Measurements from ENCODE around the gene ZNF648.
"Not testable (repeated sequence)": the region's sequence is repeated elsewhere in the genome, so short reads cannot be mapped to it uniquely, and the experiment has no call there.

The ZNF648 gene

DNA sequence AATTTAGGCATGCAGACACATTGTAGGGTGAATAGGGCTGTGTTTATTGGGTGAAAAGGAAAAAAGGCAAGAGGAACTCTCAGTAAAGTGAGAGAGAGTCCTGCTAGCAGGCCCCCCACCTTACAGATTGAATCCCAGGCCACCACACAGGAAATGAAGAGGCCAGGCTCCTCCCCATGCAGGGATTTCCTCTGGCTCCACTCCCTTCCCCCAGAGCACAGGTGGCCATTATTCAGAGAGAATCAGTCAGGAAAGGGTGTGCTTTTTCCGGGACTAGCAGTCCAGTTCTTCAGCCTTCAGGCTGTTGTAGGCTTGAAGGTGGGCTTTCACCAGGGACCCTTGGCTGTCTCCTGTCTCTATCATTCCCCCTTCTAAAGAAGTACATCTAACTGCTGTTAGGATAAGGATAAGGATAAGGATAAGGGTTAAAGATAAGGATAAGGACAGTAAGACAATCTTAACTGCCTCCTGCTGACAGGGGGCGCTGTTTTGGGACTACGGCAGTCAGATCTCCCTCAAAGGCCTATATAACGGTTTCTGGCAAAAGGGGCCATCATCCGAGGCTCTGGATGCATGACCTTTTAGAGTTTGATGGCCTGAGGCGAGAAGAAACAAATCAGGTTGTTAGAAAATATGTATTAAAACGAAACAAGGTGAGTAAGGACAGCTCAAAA is 26.3 kb downstream of the ZNF648 start:
- in situ Hi-C loops (cut with HindIII; ENCODE audit: low sequenced_read_pairs): no loop called here

DNA sequence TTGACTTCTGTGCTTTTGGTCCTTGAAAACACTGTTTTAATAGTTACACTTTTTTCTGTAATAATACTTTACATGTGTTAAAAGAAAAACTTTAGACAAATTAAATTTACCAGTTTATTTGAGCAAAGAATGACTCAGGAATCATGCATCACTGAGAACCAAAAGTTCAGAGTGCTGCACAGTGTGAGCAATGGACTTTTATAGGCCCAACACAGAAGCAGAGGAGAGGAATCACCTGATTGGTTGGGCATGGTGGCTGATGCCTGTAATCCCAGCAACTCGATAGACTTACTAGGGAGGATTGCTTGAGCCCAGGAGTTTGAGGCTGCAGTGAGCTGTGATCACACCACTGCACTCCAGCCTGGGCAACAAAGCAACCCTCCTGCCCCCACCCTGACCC is 29.3 kb downstream of the ZNF648 start:
- in situ Hi-C loops (cut with HindIII; ENCODE audit: low sequenced_read_pairs): loop anchor here (5.0 kb wide), 1 partner anchor 55 kb away; no protein-coding TSS in a partner anchor

DNA sequence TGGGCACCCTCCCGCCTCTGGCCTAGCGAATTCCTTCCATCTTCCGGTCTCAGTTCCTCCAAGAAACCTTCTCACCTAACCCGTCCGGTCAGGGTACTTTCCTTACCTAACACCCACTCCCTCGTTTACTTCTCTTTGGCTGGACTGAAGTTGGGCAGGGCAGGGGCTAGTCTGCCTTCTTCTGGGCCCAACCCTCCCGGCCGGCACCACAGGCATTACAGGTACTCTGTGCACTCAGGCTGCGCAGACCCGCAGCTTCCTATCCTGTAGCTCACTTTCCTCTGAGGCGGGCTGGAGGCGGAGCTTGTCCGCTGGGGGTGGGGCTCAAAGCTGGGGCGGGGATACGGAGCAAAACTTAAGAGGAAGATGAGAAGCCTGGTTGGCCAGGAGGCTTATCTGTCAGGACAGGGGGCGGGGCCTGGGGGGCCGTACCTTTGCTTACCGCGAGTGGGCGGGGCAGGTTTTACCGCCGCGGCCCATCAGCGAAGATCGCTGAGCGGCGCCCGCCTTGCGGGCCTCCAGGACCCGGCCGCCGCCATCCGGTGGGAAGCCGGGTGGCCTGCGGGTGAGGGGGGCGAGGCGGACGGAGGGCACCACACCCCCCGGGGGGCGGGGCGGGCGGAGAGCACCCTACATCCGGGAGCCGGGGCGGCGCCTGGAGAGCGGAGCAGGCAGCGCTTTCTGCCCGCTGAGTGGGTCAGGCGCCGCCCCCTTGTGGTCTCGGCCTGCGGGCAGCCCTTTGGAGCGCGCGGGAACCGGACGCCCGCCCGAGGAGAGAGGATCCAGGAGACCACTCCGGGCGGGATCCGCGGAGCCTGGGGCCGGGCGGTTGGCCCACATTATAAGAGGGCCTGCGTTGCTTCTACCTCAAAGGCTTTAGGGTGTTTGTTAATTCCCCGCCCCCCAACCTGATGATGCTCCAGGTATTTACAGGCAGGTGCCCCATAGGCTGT is 31.9 kb downstream of the ZNF648 start:
- in situ Hi-C loops (cut with HindIII; ENCODE audit: low sequenced_read_pairs): loop anchor here (5.0 kb wide), 1 partner anchor 58 kb away; no protein-coding TSS in a partner anchor

DNA sequence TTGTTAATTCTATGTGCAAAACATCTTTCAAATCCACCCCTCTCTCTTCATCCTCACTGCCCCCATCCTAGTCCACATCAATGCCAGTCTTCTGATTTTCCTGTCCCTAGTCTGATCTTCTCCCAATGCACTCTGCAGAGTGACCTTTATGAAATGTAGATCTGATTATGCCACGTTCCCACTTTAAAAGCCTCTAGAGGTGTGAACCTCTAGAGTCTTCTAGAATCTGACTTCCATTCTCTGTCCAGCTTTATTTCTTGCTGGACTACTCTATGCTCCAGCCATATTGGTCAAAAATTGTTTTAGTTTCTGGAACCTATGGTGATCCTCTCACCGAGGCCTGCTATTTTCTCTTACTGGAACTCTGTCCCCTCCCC is 32.5 kb downstream of the ZNF648 start:
- in situ Hi-C loops (cut with HindIII; ENCODE audit: low sequenced_read_pairs): no loop called here

DNA sequence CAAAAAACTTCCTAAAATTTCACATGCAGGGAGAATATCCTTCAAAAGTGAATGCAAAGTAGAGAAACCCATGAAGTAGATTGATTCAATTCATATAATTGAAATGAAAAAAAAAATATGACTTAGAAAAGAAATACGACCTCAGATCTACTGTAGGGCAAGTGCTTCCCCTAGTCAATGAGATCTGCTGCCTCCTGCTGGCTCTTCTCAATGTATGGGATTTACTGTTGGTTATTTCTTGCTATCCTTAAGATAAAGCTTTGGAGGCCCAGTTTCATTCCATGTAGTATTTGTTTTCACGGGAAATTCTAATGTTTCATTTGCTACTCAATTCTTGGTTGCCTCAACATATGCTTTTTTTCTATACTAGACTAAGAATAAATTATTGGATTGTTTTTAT is 46.2 kb downstream of the ZNF648 start:
- in situ Hi-C loops (cut with HindIII; ENCODE audit: low sequenced_read_pairs): no loop called here

DNA sequence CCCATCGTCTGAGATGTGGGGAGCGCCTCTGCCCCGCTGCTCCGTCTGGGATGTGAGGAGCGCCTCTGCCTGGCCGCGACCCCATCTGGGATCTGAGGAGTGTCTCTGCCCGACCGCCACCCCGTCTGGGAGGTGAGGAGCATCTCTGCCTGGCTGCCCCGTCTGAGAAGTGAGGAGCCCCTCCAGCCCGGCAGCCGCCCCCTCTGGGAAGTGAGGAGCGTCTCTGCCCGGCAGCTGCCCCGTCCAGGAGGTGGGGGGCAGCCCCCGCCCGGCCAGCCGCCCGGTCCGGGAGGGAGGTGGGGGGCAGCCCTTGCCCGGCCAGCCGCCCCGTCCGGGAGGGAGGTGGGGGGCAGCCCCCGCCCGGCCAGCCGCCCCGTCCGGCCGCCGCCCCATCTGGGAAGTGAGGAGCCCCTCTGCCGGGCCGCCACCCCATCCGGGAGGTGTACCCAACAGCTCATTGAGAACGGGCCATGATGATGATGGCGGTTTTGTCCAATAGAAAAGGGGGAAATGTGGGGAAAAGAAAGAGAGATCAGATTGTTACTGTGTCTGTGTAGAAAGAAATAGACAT is 50.6 kb downstream of the ZNF648 start:
- in situ Hi-C loops (cut with HindIII; ENCODE audit: low sequenced_read_pairs): not testable (repeated sequence)

DNA sequence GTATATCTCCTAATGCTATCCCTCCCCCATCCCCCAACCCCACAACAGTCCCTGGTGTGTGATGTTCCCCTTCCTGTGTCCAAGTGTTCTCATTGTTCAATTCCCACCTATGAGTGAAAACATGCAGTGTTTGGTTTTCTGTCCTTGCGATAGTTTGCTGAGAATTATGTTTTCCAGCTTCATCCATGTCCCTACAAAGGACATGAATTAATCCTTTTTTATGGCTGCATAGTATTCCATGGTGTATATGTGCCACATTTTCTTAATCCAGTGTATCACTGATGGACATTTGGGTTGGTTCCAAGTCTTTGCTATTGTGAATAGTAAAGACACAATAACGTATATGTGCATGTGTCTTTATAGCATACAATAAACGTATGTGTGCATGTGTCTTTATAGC is 56.1 kb downstream of the ZNF648 start:
- in situ Hi-C loops (cut with HindIII; ENCODE audit: low sequenced_read_pairs): not testable (repeated sequence)

DNA sequence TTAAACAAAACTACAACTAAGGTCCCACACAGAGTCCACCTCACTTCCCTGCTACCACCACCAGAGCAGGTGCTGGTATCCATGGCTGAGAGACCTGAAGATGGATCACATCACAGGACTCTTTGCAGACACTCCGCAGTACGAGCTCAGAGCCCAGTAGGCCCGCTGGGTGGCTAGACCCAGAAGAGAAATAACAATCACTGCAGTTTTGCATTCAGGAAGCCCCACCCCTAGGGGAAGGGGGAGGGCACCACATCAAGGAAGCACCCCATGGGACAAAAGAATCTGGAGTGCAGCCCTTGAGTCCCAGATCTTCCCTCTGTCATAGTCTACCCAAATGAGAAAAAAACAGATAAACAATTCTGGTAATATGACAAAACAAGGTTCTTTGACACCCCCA is 56.9 kb downstream of the ZNF648 start:
- in situ Hi-C loops (cut with HindIII; ENCODE audit: low sequenced_read_pairs): no loop called here

Measured in endothelial cell of hepatic sinusoid (primary cell).